C1 segment of cervical spinal cord (tissue), 14 donors: ENCODE results near the gene CUL5.
"Not testable (repeated sequence)": the region's sequence is repeated elsewhere in the genome, so short reads cannot be mapped to it uniquely, and the experiment has no call there.

Experiments used
- DNase-seq, 14 donors: peaks; one replicate each; lab custom pipeline; 2025; lab: John Stamatoyannopoulos, UW

The CUL5 gene

DNA sequence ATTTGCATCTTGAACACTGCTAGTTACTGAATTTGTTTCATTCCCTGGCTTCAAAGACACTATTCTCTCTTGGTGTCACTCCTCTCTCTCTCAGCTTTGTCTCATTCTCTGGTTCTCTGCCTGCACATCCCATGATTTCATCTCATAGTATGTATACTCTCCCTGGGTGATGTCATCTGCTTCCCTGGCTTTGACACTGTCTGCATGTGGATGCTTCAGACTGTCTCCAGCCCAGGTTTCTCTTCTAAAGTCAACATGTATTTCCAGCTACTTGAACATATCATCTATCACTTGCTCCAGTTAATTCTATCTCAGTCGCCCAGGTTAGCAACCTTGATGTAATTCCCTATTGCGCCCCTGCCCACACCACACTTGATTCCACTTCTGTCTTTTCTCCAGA is 103.4 kb downstream of the CUL5 start:
- DNase-seq: no peak

DNA sequence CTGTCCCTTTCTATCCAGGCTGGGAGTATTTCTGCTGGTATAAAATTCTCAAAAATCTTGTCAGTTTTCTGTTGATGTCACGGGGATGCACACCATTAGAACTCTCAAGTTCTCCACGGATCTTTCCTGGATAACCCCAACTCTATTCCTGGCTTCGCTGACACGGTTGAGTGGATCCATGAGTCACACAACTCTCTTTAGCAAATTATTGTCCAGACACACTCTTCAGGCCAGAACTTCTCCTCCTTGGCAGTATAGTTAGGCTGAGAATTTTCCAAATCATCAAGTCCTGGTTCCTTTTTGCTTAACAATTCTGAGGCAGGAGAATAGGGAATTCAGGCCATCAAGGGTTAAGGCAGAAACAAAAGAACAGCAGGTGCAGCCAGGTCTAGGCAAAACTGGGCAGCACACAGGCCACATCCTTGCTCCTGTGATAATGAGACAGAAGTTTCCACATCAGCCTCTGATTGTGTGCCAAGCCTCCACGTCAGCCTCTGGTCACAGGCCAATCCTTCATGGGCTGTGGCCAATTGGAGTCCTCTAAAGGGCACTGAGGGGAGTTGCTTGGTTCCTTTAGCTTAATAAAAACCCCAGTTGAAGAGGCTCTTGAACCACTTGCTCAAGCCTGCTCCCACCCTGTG is 106.9 kb downstream of the CUL5 start:
- peak in 13 of 14 donors; percentile 16 to 89 (median 61) for DNase-seq

GRCh38 chr11:108117746-108118371 is 109.2 kb downstream of the CUL5 start:
- no peak for DNase-seq

DNA sequence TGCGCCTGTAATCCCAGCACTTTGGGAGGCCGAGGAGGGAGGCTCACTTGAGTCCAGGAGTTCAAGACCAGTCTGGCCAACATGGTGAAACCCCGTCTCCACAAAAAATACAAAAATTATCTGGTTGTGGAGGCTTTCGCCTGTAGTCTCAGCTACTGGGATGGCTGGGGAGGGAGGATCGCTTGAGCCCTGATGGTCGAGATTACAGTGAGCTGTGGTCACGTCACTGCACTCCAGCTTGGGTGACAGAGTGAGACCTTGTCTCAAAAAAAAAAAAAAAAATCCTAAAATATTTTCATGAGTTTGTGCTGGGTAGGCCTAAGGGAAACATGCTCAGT is 112.2 kb downstream of the CUL5 start:
- not testable (repeated sequence) for DNase-seq

GRCh38 chr11:108121274-108122155 is 112.8 kb downstream of the CUL5 start, which contains the start of gene ACAT1:
ACAT1 (plus strand) TSS chr11:108121567; CDS start chr11:108121607, 40 bp downstream.
- peak; percentile 66 to 95 (median 90) for DNase-seq

GRCh38 chr11:108122166-108122628 is 113.5 kb downstream of the CUL5 start:
- peak in 3 of 14 donors; percentile 22 to 66 (median 35) for DNase-seq

GRCh38 chr11:108125096-108125495 is 116.4 kb downstream of the CUL5 start:
- no peak for DNase-seq

GRCh38 chr11:108128772-108129171 is 120.1 kb downstream of the CUL5 start:
- DNase-seq: no peak

DNA sequence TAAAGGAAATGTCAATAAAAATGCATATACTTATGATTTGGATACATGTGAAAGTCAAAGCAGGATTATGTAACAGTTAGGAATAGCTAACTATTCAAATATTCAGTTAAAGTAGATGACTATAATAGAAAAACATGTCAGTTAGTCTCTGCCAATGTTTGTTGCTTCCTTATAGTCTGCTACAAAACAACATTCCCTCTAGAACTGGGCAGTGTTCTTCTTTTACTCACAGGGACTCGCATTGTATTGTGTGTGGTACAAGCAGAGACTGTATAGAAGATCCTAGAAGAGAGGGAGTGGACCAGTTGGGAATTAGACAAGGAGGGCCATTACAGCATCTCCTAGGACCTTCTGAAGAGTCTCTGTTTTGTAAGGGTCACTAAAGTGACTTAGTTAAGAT is 123.3 kb downstream of the CUL5 start:
- DNase-seq: no peak

- DNase-seq: not testable (repeated sequence)
These were observed 124.4 kb downstream of the CUL5 start for GRCh38 chr11:108132993-108133538.

DNA sequence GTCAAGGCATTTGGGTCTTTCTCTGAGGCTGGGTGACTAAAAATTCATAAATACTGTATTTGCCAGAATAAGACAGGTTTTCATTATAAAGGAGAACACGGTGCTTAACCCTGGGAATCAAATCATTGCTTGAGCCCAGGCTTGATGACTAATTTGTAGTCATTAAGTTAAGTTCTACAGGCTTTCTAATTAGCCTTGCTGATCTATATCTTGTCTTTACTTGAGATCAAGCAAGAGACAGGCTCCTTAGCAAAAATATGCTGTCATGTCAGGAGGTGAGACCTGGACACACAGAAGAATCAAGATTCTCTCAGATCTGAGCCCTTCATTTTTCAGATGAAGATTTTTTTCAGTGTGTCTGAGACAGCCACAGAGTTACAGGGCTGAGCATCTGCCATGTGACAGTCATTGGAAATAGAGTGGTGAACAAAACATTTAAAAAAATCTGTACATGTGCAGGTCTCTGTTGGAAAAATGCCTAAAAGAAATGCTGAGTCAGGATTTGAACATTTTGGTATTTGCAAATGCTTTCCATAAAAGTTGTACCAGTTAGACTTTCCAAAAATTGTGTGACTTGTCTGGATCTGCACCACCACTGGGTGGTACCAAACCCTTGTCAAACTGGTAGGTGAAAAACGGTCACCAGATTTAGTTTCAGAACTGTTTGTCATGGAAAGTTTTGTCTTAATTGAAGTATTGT is 127.3 kb downstream of the CUL5 start:
- DNase-seq: no peak

- no peak for DNase-seq
These were observed 128.5 kb downstream of the CUL5 start for GRCh38 chr11:108137212-108137611.

DNA sequence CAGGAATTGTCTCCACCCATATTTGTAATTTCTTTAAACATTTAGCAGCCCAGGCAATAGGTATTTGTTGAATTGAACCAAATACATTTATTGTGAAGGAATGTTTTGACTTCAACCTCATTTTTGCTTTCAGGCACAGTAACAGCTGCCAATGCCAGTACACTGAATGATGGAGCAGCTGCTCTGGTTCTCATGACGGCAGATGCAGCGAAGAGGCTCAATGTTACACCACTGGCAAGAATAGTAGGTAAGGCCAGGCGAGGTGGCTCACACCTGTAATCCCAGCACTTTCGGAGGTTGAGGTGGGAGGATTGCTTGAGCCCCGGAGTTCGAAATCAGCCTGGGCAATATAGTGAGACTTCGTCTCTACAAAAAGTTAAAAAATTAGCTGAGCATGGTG is 133.6 kb downstream of the CUL5 start:
- no peak for DNase-seq

DNA sequence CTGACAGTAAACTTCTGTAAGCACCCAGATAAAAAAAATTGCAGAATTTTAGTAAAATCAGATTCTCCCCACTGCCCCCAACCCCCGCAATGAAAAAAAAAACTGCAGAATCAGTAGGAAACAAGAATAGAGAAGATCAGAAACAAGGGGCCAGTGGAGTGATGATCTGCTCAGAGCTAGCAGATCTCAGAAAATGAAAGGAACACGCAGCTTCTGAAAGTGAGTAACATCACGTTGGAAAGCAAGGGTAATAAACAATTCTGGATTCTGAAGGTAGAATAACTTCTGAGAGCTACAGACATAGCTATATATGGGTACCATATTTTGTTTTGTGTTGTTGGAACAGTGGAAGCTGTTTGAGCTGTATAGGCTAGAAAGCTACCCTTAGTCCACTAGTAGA is 135.9 kb downstream of the CUL5 start:
- no peak for DNase-seq

GRCh38 chr11:108147150-108147549 is 138.5 kb downstream of the CUL5 start:
- no peak for DNase-seq

GRCh38 chr11:108148556-108148955 is 139.9 kb downstream of the CUL5 start:
- no peak for DNase-seq

DNA sequence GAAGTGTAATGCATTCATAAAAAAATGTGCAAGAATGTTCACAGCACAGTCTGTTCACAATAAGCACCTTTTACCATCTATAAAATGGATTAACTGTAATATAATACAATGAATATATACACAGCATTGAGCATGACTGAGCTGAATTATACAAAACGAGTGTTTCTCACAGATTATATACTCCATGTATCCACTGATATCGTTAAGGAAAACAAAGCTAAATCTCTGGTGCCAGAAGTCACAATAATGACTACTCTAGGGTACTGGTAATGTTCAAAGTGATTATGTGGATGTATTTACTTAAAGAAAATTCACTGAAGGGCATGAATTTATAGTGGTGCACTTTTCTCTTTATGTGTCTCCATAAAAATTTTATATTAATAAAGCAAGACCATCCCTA is 145.9 kb downstream of the CUL5 start:
- DNase-seq: no peak
